ENCODE data around the gene C16orf86. TPM values are rescaled to one million over a fixed set of nuclear protein-coding genes. Genes with fewer than 3 reads are reported as not detected.

Gene C16orf86
- total RNA-seq, 1 donor from 2014 or later = 2.1 TPM

- no peak for DNase-seq (ENCODE audit: extremely low spot score, unreplicated experiment)
- TF ChIP-seq CTCF (IDR thresholded peaks at IDR 0.05) = no peak
- H3K36me3 Mint-ChIP-seq (ENCODE audit: unreplicated experiment) = no peaks in the 10 kb centered on the region
- H3K27ac Mint-ChIP-seq (ENCODE audit: unreplicated experiment) = no peak overlapping the region
- H3K4me1 Mint-ChIP-seq (ENCODE audit: unreplicated experiment) = peaks cover 2% of the 10 kb centered on the region
- H3K4me3 Mint-ChIP-seq (ENCODE audit: unreplicated experiment) = no peak overlapping the region
- peaks cover 18% of the 10 kb centered on the region for H3K27me3 Mint-ChIP-seq (ENCODE audit: unreplicated experiment)
- no peaks in the 10 kb centered on the region for H3K9me3 Mint-ChIP-seq (ENCODE audit: unreplicated experiment)
Observed at GRCh38 chr16:67647681-67648080, 18.9 kb upstream of the C16orf86 start.

- no peak for TF ChIP-seq CTCF (IDR thresholded peaks at IDR 0.05)
- Mint-ChIP-seq H3K27ac (ENCODE audit: unreplicated experiment) (no peak overlapping the region), H3K4me3 (ENCODE audit: unreplicated experiment) (no peak overlapping the region), H3K27me3 (ENCODE audit: unreplicated experiment) (peaks cover 18% of the 10 kb centered on the region), H3K4me1 (ENCODE audit: unreplicated experiment) (peaks cover 2% of the 10 kb centered on the region), H3K36me3 (ENCODE audit: unreplicated experiment) (no peaks in the 10 kb centered on the region), H3K9me3 (ENCODE audit: unreplicated experiment) (no peaks in the 10 kb centered on the region)
- DNase-seq (ENCODE audit: extremely low spot score, unreplicated experiment) = no peak
Observed at GRCh38 chr16:67648088-67648763, 18.4 kb upstream of the C16orf86 start.

- no peak for TF ChIP-seq CTCF (IDR thresholded peaks at IDR 0.05)
- Mint-ChIP-seq H3K4me1 (ENCODE audit: unreplicated experiment) (peaks cover 5% of the 10 kb centered on the region), H3K9me3 (ENCODE audit: unreplicated experiment) (no peaks in the 10 kb centered on the region), H3K4me3 (ENCODE audit: unreplicated experiment) (no peak overlapping the region), H3K36me3 (ENCODE audit: unreplicated experiment) (no peaks in the 10 kb centered on the region), H3K27ac (ENCODE audit: unreplicated experiment) (no peak overlapping the region), H3K27me3 (ENCODE audit: unreplicated experiment) (peaks cover 18% of the 10 kb centered on the region)
- no peak for DNase-seq (ENCODE audit: extremely low spot score, unreplicated experiment)
Observed at GRCh38 chr16:67648764-67649407, 17.7 kb upstream of the C16orf86 start.

GRCh38 chr16:67649494-67649931, 17.1 kb upstream of the C16orf86 start:
- Mint-ChIP-seq H3K4me1 (ENCODE audit: unreplicated experiment) (peaks cover 5% of the 10 kb centered on the region), H3K27me3 (ENCODE audit: unreplicated experiment) (peaks cover 18% of the 10 kb centered on the region), H3K9me3 (ENCODE audit: unreplicated experiment) (no peaks in the 10 kb centered on the region)

More at GRCh38 chr16:67649494-67649931, 17.1 kb upstream of the C16orf86 start:
- no peak overlapping the region for H3K27ac Mint-ChIP-seq (ENCODE audit: unreplicated experiment)
- H3K4me3 Mint-ChIP-seq (ENCODE audit: unreplicated experiment) = no peak overlapping the region
- no peaks in the 10 kb centered on the region for H3K36me3 Mint-ChIP-seq (ENCODE audit: unreplicated experiment)
- no peak for TF ChIP-seq CTCF (IDR thresholded peaks at IDR 0.05)
- no peak for DNase-seq (ENCODE audit: extremely low spot score, unreplicated experiment)
